SK-N-SH (cell line): ENCODE results near the gene GABRB3. TPM values are rescaled to one million over a fixed set of nuclear protein-coding genes. Genes with fewer than 3 reads are reported as not detected.

Experiments used
- polyA plus RNA-seq, 3 experiments: library from polyadenylated mRNA; depleted of rRNA; stranded (reverse); fragments of >200 nt; gene quantifications; 2 replicates each; pipeline ENCODE4 v1.2.3, GENCODE V29; 2012

Gene GABRB3
- polyA plus RNA-seq, 1 of the 3 experiments (the other 2 are of a cell fraction): 0.10 TPM

Other genes starting within 250 kb of the GABRB3 start
- gene GABRA5, start 94.0 kb upstream of the GABRB3 start, polyA plus RNA-seq (2012; rRNA removed): 0.26 TPM in 1 of 2 replicates, not detected in the other
- not detected in 2 replicates for gene GABRG3, start 198.1 kb upstream of the GABRB3 start, polyA plus RNA-seq (2012; rRNA removed)